ENCODE results near the gene TNFAIP2.

DNA sequence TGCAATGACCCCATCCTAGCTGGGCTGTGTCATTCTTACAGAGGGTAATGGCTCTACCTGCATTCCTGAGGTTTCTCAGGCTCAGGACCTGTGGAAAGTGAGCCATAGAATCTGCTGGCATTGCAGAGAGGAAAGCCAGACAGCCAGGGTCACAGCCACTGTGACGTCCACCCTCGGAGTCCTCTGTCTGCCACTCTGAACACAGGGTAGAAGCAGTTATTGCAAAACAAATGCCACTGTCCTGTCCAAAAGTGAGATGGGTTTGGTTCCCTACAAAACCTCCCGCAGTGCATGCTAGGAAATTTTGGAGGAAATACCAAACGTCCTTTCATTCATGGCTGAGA is 37.8 kb downstream of the TNFAIP2 start:
- TF ChIP-seq, protein P1, sequence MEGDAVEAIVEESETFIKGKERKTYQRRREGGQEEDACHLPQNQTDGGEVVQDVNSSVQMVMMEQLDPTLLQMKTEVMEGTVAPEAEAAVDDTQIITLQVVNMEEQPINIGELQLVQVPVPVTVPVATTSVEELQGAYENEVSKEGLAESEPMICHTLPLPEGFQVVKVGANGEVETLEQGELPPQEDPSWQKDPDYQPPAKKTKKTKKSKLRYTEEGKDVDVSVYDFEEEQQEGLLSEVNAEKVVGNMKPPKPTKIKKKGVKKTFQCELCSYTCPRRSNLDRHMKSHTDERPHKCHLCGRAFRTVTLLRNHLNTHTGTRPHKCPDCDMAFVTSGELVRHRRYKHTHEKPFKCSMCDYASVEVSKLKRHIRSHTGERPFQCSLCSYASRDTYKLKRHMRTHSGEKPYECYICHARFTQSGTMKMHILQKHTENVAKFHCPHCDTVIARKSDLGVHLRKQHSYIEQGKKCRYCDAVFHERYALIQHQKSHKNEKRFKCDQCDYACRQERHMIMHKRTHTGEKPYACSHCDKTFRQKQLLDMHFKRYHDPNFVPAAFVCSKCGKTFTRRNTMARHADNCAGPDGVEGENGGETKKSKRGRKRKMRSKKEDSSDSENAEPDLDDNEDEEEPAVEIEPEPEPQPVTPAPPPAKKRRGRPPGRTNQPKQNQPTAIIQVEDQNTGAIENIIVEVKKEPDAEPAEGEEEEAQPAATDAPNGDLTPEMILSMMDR (IDR thresholded peaks at IDR 0.05) = no peak
- no peak for TF ChIP-seq POLR2AphosphoS5 (IDR thresholded peaks at IDR 0.05)

Measured in breast epithelium (tissue), 3 donors.